NCI-H2081 (cell line): ENCODE results near the gene TTC7B.
"Not testable (repeated sequence)": the region's sequence is repeated elsewhere in the genome, so short reads cannot be mapped to it uniquely, and the experiment has no call there.

Experiments used
- DNase-seq, 2 experiments: peaks; one replicate each; lab custom pipeline; 2025; lab: John Stamatoyannopoulos, UW

TTC7B gene

GRCh38 chr14:90545382-90545781 lies 270.8 kb downstream of the TTC7B start:
- no peak for DNase-seq

GRCh38 chr14:90544971-90545370 lies 271.3 kb downstream of the TTC7B start:
- no peak for DNase-seq

- peak in 1 of 2 experiments; percentile 10 for DNase-seq
Measured at GRCh38 chr14:90544566-90544965, 271.7 kb downstream of the TTC7B start.

- no peak for DNase-seq
Measured at GRCh38 chr14:90543876-90544275, 272.4 kb downstream of the TTC7B start.

- no peak for DNase-seq
Measured at GRCh38 chr14:90541076-90541634, 275.1 kb downstream of the TTC7B start.

GRCh38 chr14:90540437-90540836 lies 275.8 kb downstream of the TTC7B start:
- no peak for DNase-seq

- no peak for DNase-seq
Measured at GRCh38 chr14:90539996-90540395, 276.2 kb downstream of the TTC7B start.

GRCh38 chr14:90539496-90539775 lies 276.8 kb downstream of the TTC7B start:
- DNase-seq: no peak

GRCh38 chr14:90538716-90539495 lies 277.3 kb downstream of the TTC7B start:
- no peak for DNase-seq

GRCh38 chr14:90538095-90538494 lies 278.1 kb downstream of the TTC7B start:
- DNase-seq: no peak

- no peak for DNase-seq
Measured at GRCh38 chr14:90536511-90537191, 279.6 kb downstream of the TTC7B start.

GRCh38 chr14:90536092-90536491 lies 280.1 kb downstream of the TTC7B start:
- DNase-seq: no peak

- DNase-seq: no peak
Measured at GRCh38 chr14:90535556-90536090, 280.6 kb downstream of the TTC7B start.

GRCh38 chr14:90534838-90535555 lies 281.2 kb downstream of the TTC7B start:
- no peak for DNase-seq

- DNase-seq: no peak
Measured at GRCh38 chr14:90534091-90534837, 282.0 kb downstream of the TTC7B start.

GRCh38 chr14:90533591-90534021 lies 282.6 kb downstream of the TTC7B start:
- DNase-seq: no peak

GRCh38 chr14:90532826-90533525 lies 283.3 kb downstream of the TTC7B start:
- no peak for DNase-seq

GRCh38 chr14:90531497-90531896 lies 284.7 kb downstream of the TTC7B start:
- DNase-seq: no peak

- DNase-seq: no peak
Measured at GRCh38 chr14:90530523-90530922, 285.7 kb downstream of the TTC7B start.

- no peak for DNase-seq
Measured at GRCh38 chr14:90527978-90528377, 288.3 kb downstream of the TTC7B start.

GRCh38 chr14:90526536-90526935 lies 289.7 kb downstream of the TTC7B start:
- DNase-seq: not testable (repeated sequence)
